ENCODE data around the gene OPN1MW3.
"Not testable (repeated sequence)": the region's sequence is repeated elsewhere in the genome, so short reads cannot be mapped to it uniquely, and the experiment has no call there.

The OPN1MW3 gene

GRCh38 chrX:154296731-154297130 is 39.3 kb downstream of the OPN1MW3 start:
- Histone ChIP-seq H3K9me3 (ENCODE audit: control insufficient read depth, insufficient read depth, low read length) (no peaks in the 10 kb centered on the region), H3K4me3 (ENCODE audit: low read length) (no peak overlapping the region), H3K36me3 (ENCODE audit: control insufficient read depth, insufficient read depth, low read length) (no peaks in the 10 kb centered on the region), H3K27ac (ENCODE audit: low read length) (no peak overlapping the region), H3K27me3 (ENCODE audit: control insufficient read depth, insufficient read depth, low read length) (no peaks in the 10 kb centered on the region), H3K4me1 (ENCODE audit: control insufficient read depth, insufficient read depth, low read length) (no peaks in the 10 kb centered on the region)
- DNase-seq (ENCODE audit: low read depth, low spot score), result no peak
- WGBS (ENCODE audit: insufficient coverage, insufficient read length), result no CpG with 5 or more reads among the region's 18 CpGs

GRCh38 chrX:154298312-154298711 is 40.9 kb downstream of the OPN1MW3 start:
- no peaks in the 10 kb centered on the region for H3K4me1 ChIP-seq (ENCODE audit: control insufficient read depth, insufficient read depth, low read length)
- no peak overlapping the region for H3K27ac ChIP-seq (ENCODE audit: low read length)
- no CpG with 5 or more reads among the region's 7 CpGs for WGBS (ENCODE audit: insufficient coverage, insufficient read length)
- H3K36me3 ChIP-seq (ENCODE audit: control insufficient read depth, insufficient read depth, low read length), result no peaks in the 10 kb centered on the region
- no peak overlapping the region for H3K4me3 ChIP-seq (ENCODE audit: low read length)
- H3K27me3 ChIP-seq (ENCODE audit: control insufficient read depth, insufficient read depth, low read length), result no peaks in the 10 kb centered on the region
- DNase-seq (ENCODE audit: low read depth, low spot score), result no peak
- H3K9me3 ChIP-seq (ENCODE audit: control insufficient read depth, insufficient read depth, low read length), result no peaks in the 10 kb centered on the region

- Histone ChIP-seq H3K4me1 (ENCODE audit: control insufficient read depth, insufficient read depth, low read length) (peaks cover 1% of the 10 kb centered on the region; the same call in 1 of the 2 replicates), H3K4me3 (ENCODE audit: low read length) (no peak overlapping the region), H3K9me3 (ENCODE audit: control insufficient read depth, insufficient read depth, low read length) (no peaks in the 10 kb centered on the region), H3K36me3 (ENCODE audit: control insufficient read depth, insufficient read depth, low read length) (no peaks in the 10 kb centered on the region), H3K27me3 (ENCODE audit: control insufficient read depth, insufficient read depth, low read length) (no peaks in the 10 kb centered on the region), H3K27ac (ENCODE audit: low read length) (no peak overlapping the region)
- WGBS (ENCODE audit: insufficient coverage, insufficient read length), result no CpG with 5 or more reads among the region's 8 CpGs
- DNase-seq (ENCODE audit: low read depth, low spot score), result no peak
These were observed 43.4 kb downstream of the OPN1MW3 start for GRCh38 chrX:154300816-154301215.

- not testable (repeated sequence) for H3K4me3 ChIP-seq (ENCODE audit: low read length); H3K36me3 ChIP-seq (ENCODE audit: control insufficient read depth, insufficient read depth, low read length); H3K27me3 ChIP-seq (ENCODE audit: control insufficient read depth, insufficient read depth, low read length); H3K27ac ChIP-seq (ENCODE audit: low read length); DNase-seq (ENCODE audit: low read depth, low spot score); H3K9me3 ChIP-seq (ENCODE audit: control insufficient read depth, insufficient read depth, low read length); H3K4me1 ChIP-seq (ENCODE audit: control insufficient read depth, insufficient read depth, low read length)
- no CpG with 5 or more reads among the region's 7 CpGs for WGBS (ENCODE audit: insufficient coverage, insufficient read length)
These were observed 45.6 kb downstream of the OPN1MW3 start for GRCh38 chrX:154302998-154303397.

- no peak overlapping the region for H3K4me3 ChIP-seq (ENCODE audit: low read length)
- no CpG with 5 or more reads among the region's 8 CpGs for WGBS (ENCODE audit: insufficient coverage, insufficient read length)
- H3K36me3 ChIP-seq (ENCODE audit: control insufficient read depth, insufficient read depth, low read length), result no peaks in the 10 kb centered on the region
- H3K9me3 ChIP-seq (ENCODE audit: control insufficient read depth, insufficient read depth, low read length), result no peaks in the 10 kb centered on the region
- H3K27ac ChIP-seq (ENCODE audit: low read length), result no peak overlapping the region
- no peak for DNase-seq (ENCODE audit: low read depth, low spot score)
- peaks cover 1% of the 10 kb centered on the region; the same call in 1 of the 2 replicates for H3K4me1 ChIP-seq (ENCODE audit: control insufficient read depth, insufficient read depth, low read length)
- no peaks in the 10 kb centered on the region for H3K27me3 ChIP-seq (ENCODE audit: control insufficient read depth, insufficient read depth, low read length)
These were observed 46.1 kb downstream of the OPN1MW3 start for GRCh38 chrX:154303476-154303875.

- no peaks in the 10 kb centered on the region for H3K27me3 ChIP-seq (ENCODE audit: control insufficient read depth, insufficient read depth, low read length)
- H3K9me3 ChIP-seq (ENCODE audit: control insufficient read depth, insufficient read depth, low read length), result no peaks in the 10 kb centered on the region
- no peak for DNase-seq (ENCODE audit: low read depth, low spot score)
- no peaks in the 10 kb centered on the region for H3K36me3 ChIP-seq (ENCODE audit: control insufficient read depth, insufficient read depth, low read length)
- no peak overlapping the region for H3K27ac ChIP-seq (ENCODE audit: low read length)
- peaks cover 1% of the 10 kb centered on the region; the same call in 1 of the 2 replicates for H3K4me1 ChIP-seq (ENCODE audit: control insufficient read depth, insufficient read depth, low read length)
- no CpG with 5 or more reads among the region's 10 CpGs for WGBS (ENCODE audit: insufficient coverage, insufficient read length)
- H3K4me3 ChIP-seq (ENCODE audit: low read length), result no peak overlapping the region
These were observed 47.5 kb downstream of the OPN1MW3 start for GRCh38 chrX:154304846-154305245.

GRCh38 chrX:154305541-154306205 is 48.3 kb downstream of the OPN1MW3 start:
- no peak for DNase-seq (ENCODE audit: low read depth, low spot score)
- no peaks in the 10 kb centered on the region for H3K9me3 ChIP-seq (ENCODE audit: control insufficient read depth, insufficient read depth, low read length)

GRCh38 chrX:154307202-154307601 is 49.8 kb downstream of the OPN1MW3 start:
- no peaks in the 10 kb centered on the region for H3K36me3 ChIP-seq (ENCODE audit: control insufficient read depth, insufficient read depth, low read length)
- no peaks in the 10 kb centered on the region for H3K27me3 ChIP-seq (ENCODE audit: control insufficient read depth, insufficient read depth, low read length)
- WGBS (ENCODE audit: insufficient coverage, insufficient read length), result no CpG with 5 or more reads among the region's 6 CpGs
- H3K9me3 ChIP-seq (ENCODE audit: control insufficient read depth, insufficient read depth, low read length), result no peaks in the 10 kb centered on the region
- H3K4me1 ChIP-seq (ENCODE audit: control insufficient read depth, insufficient read depth, low read length), result peaks cover 1% of the 10 kb centered on the region; the same call in 1 of the 2 replicates
- no peak overlapping the region for H3K27ac ChIP-seq (ENCODE audit: low read length)
- no peak for DNase-seq (ENCODE audit: low read depth, low spot score)
- H3K4me3 ChIP-seq (ENCODE audit: low read length), result no peak overlapping the region

More at GRCh38 chrX:154305541-154306205, 48.3 kb downstream of the OPN1MW3 start:
- H3K27ac ChIP-seq (ENCODE audit: low read length), result no peak overlapping the region
- no peaks in the 10 kb centered on the region for H3K36me3 ChIP-seq (ENCODE audit: control insufficient read depth, insufficient read depth, low read length)
- H3K4me3 ChIP-seq (ENCODE audit: low read length), result no peak overlapping the region
- WGBS (ENCODE audit: insufficient coverage, insufficient read length), result no CpG with 5 or more reads among the region's 11 CpGs
- peaks cover 1% of the 10 kb centered on the region; the same call in 1 of the 2 replicates for H3K4me1 ChIP-seq (ENCODE audit: control insufficient read depth, insufficient read depth, low read length)
- no peaks in the 10 kb centered on the region for H3K27me3 ChIP-seq (ENCODE audit: control insufficient read depth, insufficient read depth, low read length)

GRCh38 chrX:154308108-154308946 is 50.9 kb downstream of the OPN1MW3 start:
- DNase-seq (ENCODE audit: low read depth, low spot score), result peak; percentile 29
- H3K36me3 ChIP-seq (ENCODE audit: control insufficient read depth, insufficient read depth, low read length), result no peaks in the 10 kb centered on the region
- H3K27me3 ChIP-seq (ENCODE audit: control insufficient read depth, insufficient read depth, low read length), result no peaks in the 10 kb centered on the region
- no CpG with 5 or more reads among the region's 9 CpGs for WGBS (ENCODE audit: insufficient coverage, insufficient read length)
- H3K9me3 ChIP-seq (ENCODE audit: control insufficient read depth, insufficient read depth, low read length), result no peaks in the 10 kb centered on the region
- H3K27ac ChIP-seq (ENCODE audit: low read length), result no peak overlapping the region
- H3K4me1 ChIP-seq (ENCODE audit: control insufficient read depth, insufficient read depth, low read length), result peaks cover 1% of the 10 kb centered on the region; the same call in 1 of the 2 replicates
- no peak overlapping the region for H3K4me3 ChIP-seq (ENCODE audit: low read length)

GRCh38 chrX:154309041-154309775 is 51.8 kb downstream of the OPN1MW3 start:
- DNase-seq (ENCODE audit: low read depth, low spot score), result no peak
- Histone ChIP-seq H3K27ac (ENCODE audit: low read length) (no peak overlapping the region), H3K36me3 (ENCODE audit: control insufficient read depth, insufficient read depth, low read length) (no peaks in the 10 kb centered on the region), H3K9me3 (ENCODE audit: control insufficient read depth, insufficient read depth, low read length) (no peaks in the 10 kb centered on the region), H3K4me1 (ENCODE audit: control insufficient read depth, insufficient read depth, low read length) (peaks cover 1% of the 10 kb centered on the region; the same call in 1 of the 2 replicates), H3K27me3 (ENCODE audit: control insufficient read depth, insufficient read depth, low read length) (no peaks in the 10 kb centered on the region), H3K4me3 (ENCODE audit: low read length) (no peak overlapping the region)
- WGBS (ENCODE audit: insufficient coverage, insufficient read length), result no CpG with 5 or more reads among the region's 16 CpGs
